Activated CD8-positive, alpha-beta memory T cell treated with anti-CD3 and anti-CD28 coated beads, Interleukin-2, amount 50 U/mL, for 1 hour (primary cell): ENCODE measurements around the gene ANAPC13.

Experiments
- DNase-seq: peaks from one replicate; pipeline ENCODE4 v3.0.0-alpha.2; 2020; ENCODE audit errors: extremely low read depth

ANAPC13 gene

GRCh38 chr3:134449951-134450350 lies 35.8 kb downstream of the ANAPC13 start:
- no peak for DNase-seq

GRCh38 chr3:134449277-134449676 lies 36.5 kb downstream of the ANAPC13 start:
- DNase-seq = no peak

GRCh38 chr3:134448664-134449063 lies 37.1 kb downstream of the ANAPC13 start:
- DNase-seq = no peak

GRCh38 chr3:134447351-134447750 lies 38.4 kb downstream of the ANAPC13 start:
- no peak for DNase-seq

- DNase-seq = no peak
Observed at GRCh38 chr3:134446800-134447199, 39.0 kb downstream of the ANAPC13 start.

GRCh38 chr3:134445636-134446035 lies 40.1 kb downstream of the ANAPC13 start:
- no peak for DNase-seq

GRCh38 chr3:134445095-134445494 lies 40.7 kb downstream of the ANAPC13 start:
- no peak for DNase-seq

GRCh38 chr3:134441821-134442220 lies 44.0 kb downstream of the ANAPC13 start:
- no peak for DNase-seq

- DNase-seq = no peak
Observed at GRCh38 chr3:134441321-134441720, 44.5 kb downstream of the ANAPC13 start.

- DNase-seq = no peak
Observed at GRCh38 chr3:134437211-134437752, 48.5 kb downstream of the ANAPC13 start.

- no peak for DNase-seq
Observed at GRCh38 chr3:134432236-134432635, 53.5 kb downstream of the ANAPC13 start.

GRCh38 chr3:134430950-134431445 lies 54.8 kb downstream of the ANAPC13 start:
- no peak for DNase-seq

- DNase-seq = no peak
Observed at GRCh38 chr3:134430174-134430573, 55.6 kb downstream of the ANAPC13 start.

- DNase-seq = no peak
Observed at GRCh38 chr3:134428401-134428800, 57.4 kb downstream of the ANAPC13 start.
